ENCODE results near the gene TMCC3.

DNA sequence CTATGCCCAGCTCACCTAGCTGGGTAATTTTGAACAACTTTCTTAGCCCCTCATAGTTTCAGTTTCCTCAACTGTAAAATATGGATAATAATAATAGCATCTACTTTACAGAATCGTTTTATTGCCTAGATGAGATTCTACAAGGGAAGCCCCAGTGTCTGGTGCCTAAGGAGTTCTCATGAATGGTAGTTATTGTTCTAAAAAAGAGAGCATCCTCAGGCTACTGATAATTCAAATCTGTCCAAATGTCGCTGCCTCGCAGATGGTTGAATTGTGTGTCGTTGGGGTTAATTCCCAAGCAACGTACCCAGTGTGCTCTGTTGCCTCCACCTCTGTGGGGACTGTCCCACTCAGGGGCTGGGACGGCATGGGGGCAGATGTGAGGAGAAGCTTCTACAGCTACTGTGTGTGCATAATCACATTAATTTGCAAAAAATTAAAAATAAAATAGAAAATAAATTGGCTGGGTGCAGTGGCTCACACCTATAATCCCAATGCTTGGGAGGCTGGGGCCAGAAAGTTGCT, 119.1 kb downstream of the TMCC3 start:
- TF ChIP-seq, protein P1, sequence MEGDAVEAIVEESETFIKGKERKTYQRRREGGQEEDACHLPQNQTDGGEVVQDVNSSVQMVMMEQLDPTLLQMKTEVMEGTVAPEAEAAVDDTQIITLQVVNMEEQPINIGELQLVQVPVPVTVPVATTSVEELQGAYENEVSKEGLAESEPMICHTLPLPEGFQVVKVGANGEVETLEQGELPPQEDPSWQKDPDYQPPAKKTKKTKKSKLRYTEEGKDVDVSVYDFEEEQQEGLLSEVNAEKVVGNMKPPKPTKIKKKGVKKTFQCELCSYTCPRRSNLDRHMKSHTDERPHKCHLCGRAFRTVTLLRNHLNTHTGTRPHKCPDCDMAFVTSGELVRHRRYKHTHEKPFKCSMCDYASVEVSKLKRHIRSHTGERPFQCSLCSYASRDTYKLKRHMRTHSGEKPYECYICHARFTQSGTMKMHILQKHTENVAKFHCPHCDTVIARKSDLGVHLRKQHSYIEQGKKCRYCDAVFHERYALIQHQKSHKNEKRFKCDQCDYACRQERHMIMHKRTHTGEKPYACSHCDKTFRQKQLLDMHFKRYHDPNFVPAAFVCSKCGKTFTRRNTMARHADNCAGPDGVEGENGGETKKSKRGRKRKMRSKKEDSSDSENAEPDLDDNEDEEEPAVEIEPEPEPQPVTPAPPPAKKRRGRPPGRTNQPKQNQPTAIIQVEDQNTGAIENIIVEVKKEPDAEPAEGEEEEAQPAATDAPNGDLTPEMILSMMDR (IDR thresholded peaks at IDR 0.05; ENCODE audit: low read depth, low read length, missing input control), result no peak
- TF ChIP-seq RXRA (IDR thresholded peaks at IDR 0.05) (no peak), TAF1 (conservative IDR thresholded peaks at IDR 0.05) (no peak), FOXA1 (IDR thresholded peaks at IDR 0.05) (no peak), EGR1 (IDR thresholded peaks at IDR 0.05; ENCODE audit: low read depth in 2 of 2) (no peak), YY1 (IDR thresholded peaks at IDR 0.05) (no peak), HNF4G (IDR thresholded peaks at IDR 0.05) (no peak)
- TF ChIP-seq, protein P2, sequence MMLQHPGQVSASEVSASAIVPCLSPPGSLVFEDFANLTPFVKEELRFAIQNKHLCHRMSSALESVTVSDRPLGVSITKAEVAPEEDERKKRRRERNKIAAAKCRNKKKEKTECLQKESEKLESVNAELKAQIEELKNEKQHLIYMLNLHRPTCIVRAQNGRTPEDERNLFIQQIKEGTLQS (IDR thresholded peaks at IDR 0.05), result no peak

Measured in liver (tissue), 3 donors.